HG02884 (cell line): ENCODE results near the gene TBC1D24.

Source experiments
- ATAC-seq: cut with Tn5 transposase; IDR thresholded peaks from one replicate; pipeline ENCODE4 v1.9.1; 2021; ENCODE audit warnings: mild to moderate bottlenecking, moderate library complexity; ENCODE audit not compliant: unreplicated experiment

The TBC1D24 gene

DNA sequence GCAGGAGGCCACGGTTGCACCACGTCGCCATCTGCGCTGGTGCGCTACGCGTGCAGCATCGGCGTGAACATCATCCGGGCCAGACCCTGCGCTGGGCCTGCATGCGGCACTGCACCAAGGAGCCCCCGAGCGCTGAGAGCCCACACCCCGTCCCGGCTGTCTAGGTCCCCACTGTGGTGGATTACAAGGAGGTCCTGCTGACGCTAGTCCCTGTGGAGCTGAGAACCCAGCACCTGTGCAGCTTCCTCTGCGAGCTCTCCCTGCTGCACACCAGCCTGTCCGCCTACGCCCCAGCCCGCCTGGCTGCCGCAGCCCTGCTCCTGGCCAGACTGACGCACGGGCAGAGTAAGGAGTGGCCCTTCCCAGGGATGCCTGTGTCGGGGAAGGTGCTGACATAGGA, 25.8 kb upstream of the TBC1D24 start:
- ATAC-seq = no peak

- no peak for ATAC-seq
Observed at GRCh38 chr16:2450535-2450934, 24.4 kb upstream of the TBC1D24 start.

GRCh38 chr16:2450975-2451381, 23.9 kb upstream of the TBC1D24 start:
- ATAC-seq = no peak

- ATAC-seq = no peak
Observed at GRCh38 chr16:2451851-2452320, 23.0 kb upstream of the TBC1D24 start.

GRCh38 chr16:2452650-2453049, 22.3 kb upstream of the TBC1D24 start:
- no peak for ATAC-seq

DNA sequence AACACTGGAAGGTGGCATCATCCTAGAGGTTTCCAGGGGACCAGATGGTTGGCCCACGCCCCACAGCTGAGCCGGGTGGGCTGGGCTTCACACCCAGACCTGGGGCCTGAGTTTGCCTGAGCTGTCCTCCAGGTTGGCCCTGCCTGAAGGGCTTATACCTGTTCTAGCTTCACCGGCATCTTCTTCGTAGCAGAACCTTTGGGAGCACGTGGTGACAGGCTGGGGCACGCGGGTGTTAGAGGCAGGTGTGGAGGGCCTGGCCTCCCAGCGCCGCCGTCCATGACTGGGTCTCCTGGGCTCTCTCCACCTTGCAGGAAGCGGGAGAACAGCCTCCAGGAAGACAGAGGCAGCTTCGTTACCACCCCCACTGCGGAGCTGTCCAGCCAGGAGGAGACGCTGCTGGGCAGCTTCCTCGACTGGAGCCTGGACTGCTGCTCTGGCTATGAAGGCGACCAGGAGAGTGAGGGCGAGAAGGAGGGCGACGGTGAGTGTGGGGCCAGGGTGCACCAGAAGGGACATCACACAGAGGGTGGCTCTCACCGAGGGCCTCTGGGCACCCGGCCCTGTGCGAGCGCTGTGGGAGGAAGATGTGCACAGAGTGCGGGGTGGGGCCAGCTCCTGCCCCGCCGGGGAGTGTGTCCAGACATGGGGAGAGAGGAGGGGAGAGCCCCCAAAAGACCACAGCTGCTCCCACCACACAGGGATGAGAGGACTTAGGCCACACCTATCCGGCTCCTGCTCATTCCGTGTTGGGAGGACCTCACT, 19.7 kb upstream of the TBC1D24 start:
- no peak for ATAC-seq

GRCh38 chr16:2456551-2457153, 18.3 kb upstream of the TBC1D24 start:
- no peak for ATAC-seq

DNA sequence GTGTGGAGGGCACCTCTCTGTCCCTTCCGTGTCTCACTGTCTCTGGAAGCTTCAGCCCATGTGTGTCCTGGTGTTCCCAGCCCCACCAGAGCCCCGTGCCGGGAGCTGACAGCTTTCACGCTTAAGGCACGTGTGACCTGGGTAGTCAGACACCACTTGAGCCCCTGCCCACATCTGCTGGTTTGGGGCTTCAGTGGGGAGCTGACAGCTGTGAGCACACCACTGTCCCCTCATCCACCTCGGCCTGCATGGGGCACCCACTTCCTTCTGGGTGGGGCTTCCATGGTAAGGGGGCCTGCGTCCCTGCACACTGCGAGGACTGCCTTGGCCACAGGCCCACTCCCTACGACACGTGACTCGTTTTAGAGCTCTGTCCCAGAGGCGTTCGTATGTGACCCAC, 17.7 kb upstream of the TBC1D24 start:
- no peak for ATAC-seq

GRCh38 chr16:2457946-2458345, 17.0 kb upstream of the TBC1D24 start:
- no peak for ATAC-seq

DNA sequence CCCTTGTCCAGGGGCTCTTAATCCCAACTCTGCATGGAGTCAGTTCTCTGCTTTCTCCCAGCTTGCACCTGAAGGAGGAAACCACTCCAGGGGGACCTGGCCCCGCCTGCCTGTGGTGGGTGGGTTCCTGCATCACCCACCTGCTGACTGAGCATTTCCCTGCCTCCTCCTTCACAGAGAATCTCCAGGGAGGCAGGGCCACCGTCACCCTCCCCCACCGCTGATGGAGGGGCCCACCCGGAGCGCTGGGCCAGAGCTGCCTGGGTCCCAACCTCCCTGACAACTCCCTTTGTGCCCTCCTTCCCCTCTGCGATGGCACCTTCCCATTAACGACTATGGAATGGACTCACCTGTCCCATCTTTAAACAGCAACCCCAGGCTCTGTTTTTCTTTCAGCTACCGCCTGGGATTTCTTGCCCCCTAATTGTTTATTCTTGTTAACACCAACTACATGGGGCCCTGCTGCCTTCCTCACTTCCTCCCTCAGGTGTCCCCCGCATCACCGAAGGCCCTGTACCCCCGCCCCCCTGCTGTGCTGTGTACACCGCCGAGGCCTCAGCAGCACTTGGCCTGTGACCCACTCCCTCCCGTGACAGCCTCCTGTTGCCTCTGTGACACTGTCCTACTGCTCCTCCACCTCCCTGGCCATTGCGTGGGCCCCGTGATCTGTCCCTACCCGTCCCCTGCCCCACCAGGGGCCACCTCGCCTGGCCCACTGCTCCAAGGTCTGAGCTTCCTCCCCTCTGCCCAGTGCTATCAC, 15.9 kb upstream of the TBC1D24 start:
- no peak for ATAC-seq

DNA sequence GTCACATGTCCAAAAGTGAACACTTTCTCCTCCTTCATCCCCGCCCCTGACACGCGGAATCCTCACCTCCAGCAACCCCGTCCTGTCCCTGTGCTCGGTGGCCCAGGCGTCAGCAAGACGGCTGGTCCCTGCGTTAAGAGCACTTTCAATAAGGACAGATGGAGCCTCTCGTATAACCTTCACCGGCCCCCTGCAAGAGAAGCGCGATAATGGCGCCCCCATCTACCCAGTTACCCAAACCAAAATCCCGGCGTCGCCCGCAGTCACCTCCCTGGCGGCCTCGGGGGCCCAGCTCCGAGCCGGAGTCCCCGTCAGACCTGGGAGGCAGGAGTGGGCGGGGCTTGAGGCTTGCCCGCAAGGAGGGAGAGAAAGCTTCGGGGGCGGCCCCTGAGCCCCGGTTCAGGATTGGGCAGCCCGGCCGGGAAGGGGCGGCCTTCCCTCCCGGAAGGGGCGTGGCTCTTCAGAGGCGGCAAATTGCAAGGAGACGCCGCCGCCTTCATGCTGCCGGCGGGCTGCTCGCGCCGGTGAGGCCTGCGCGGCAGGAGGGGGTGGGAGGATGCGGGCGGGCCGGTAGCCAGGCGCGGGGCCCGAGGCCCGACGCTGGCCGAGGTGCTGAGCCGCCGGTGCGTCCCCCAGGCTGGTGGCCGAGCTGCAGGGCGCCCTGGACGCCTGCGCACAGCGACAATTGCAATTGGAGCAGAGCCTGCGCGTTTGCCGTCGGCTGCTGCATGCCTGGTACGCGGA, 15.1 kb upstream of the TBC1D24 start, which contains the start of gene TEDC2:
TEDC2 (plus strand) TSS at position 463 of the 744 bp plus-strand sequence; CDS start at position 499, 36 bp downstream.
- peak; percentile 91 for ATAC-seq

DNA sequence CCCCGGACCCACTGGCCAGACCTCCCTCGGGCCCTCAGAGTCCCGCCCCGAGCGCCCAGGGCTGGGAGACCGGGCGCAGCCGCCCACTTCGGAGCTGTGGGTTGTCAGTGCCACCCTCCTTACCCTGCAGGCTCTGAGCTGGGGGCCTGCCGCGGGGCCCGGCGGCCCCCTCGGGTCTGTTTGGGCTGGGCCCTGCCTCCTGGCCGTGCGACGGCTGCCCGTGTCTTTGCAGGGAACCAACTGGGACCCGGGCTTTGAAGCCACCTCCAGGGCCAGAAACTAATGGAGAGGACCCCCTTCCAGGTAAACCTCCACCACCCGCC, 14.6 kb upstream of the TBC1D24 start:
- no peak for ATAC-seq

DNA sequence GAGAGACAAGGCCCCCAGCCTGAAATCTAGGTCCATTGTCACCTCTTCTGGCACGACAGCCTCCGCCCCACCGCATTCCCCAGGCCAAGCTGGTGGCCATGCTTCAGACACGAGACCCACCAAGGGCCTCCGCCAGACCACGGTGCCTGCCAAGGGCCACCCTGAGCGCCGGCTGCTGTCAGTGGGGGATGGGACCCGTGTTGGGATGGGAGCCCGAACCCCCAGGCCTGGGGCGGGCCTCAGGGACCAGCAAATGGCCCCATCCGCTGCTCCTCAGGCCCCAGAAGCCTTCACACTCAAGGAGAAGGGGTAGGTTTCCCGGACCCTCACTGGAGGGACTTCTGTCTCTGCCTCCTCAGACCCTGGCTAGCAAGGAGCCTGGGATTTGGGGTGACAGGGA, 14.0 kb upstream of the TBC1D24 start:
- ATAC-seq = no peak

DNA sequence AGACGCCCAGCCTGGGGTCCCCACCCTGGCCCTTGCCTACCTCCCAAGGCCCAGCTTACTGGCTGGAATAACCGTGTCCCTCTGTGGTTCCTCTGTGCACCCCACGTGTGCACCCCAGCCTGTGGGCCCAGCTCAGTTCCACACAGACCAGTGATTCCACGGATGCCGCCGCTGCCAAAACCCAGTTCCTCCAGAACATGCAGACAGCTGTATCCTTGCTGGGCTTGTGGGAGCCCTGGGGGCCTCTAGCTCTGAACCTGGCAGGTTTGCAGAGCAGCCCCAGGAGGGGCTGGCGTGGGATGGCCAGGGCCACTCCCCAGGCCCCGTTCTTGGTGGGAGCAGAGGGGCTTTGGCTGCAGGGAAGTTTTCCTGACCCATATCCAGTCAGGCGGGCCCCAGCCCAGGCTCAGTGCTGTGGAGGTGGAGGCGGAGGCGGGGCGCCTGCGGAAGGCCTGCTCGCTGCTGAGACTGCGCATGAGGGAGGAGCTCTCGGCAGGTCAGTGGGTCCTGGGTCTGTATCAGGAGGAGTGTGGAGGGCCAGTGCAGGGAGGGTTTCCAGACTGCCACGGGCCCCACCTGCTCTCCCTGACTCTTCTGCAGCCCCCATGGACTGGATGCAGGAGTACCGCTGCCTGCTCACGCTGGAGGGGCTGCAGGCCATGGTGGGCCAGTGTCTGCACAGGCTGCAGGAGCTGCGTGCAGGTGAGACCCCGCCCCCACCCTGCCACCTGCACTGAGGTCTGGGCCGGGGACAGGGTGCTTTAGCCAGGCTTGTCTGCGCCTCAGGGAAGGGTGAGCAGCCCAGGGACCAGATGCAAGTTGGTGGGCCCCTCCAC, 12.7 kb upstream of the TBC1D24 start:
- no peak for ATAC-seq

GRCh38 chr16:2464333-2464732, 10.6 kb upstream of the TBC1D24 start:
- ATAC-seq = no peak

DNA sequence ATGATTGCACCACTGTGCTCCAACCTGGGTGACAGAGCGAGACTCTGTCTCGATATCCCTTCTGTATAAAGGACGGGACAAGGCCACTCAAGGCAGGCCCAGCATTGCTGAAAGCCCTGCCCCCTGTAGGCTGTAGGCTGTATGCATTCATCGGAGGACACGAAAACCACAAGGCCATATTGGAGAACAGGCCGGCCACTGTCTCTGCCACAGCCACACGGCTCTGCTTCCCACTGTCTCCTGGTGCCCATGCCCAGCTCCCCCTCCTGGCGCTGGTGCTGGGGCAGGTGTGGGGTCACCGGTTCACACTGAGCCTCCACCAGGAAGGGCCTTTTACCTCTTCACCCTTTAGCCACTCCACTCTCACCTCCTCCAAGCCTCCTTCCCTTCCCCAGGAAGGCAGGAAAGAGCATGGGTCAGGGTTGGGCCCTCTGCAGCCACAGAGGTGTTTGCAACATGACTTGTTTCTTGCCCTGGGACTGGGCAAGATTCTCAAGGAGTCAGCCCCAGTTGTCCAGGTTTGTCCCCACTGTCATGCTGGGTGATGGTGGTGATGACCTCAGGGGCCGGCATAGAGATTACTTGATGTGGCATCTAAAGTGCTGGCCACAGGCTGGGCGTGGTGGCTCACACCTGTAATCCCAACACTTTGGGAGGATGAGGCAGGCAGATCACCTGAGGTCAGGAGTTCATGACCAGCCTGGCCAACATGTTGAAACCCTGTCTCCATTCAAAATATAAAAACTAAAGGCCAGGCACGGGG, 9.1 kb upstream of the TBC1D24 start:
- no peak for ATAC-seq

GRCh38 chr16:2466667-2467527, 8.0 kb upstream of the TBC1D24 start:
- no peak for ATAC-seq

GRCh38 chr16:2467528-2468232, 7.2 kb upstream of the TBC1D24 start:
- ATAC-seq = no peak
